Measurements from ENCODE around the gene BRINP2. TPM values are rescaled to one million over a fixed set of nuclear protein-coding genes. Genes with fewer than 3 reads are reported as not detected.
A peak's percentile ranks its signal among the peaks of the same experiment; 100 is the strongest.

BRINP2 gene
- polyA plus RNA-seq, 1 donor (not counting 4 experiments of a cell fraction or from before 2014, with no cell fraction given): not detected

- no peaks in the 10 kb centered on the region for H3K9me1 ChIP-seq (ENCODE audit: control insufficient read depth, extremely low read depth, insufficient read depth, low read length)
- no peaks in the 10 kb centered on the region for H3K36me3 ChIP-seq (ENCODE audit: control insufficient read depth in 2 of 2, extremely low read depth in 1 of 2, insufficient read depth in 2 of 2, low read length in 2 of 2)
- H3K9me3 ChIP-seq (ENCODE audit: control insufficient read depth, low read depth, low read length): no peaks in the 10 kb centered on the region
- H3K4me2 ChIP-seq (ENCODE audit: control insufficient read depth, extremely low read depth, insufficient read depth, low read depth, low read length): peak overlapping the region; percentile 68
- no peaks in the 10 kb centered on the region for H3K27me3 ChIP-seq (ENCODE audit: control insufficient read depth, extremely low read depth, insufficient read depth, low read length)
- H3K4me3 ChIP-seq (ENCODE audit: control insufficient read depth in 2 of 3, extremely low read depth in 1 of 3, insufficient read depth in 2 of 3, low read depth in 1 of 3, low read length in 3 of 3): peak overlapping the region in 1 of 3 experiments; percentile 31
- FAIRE-seq (peak; percentile 89), DNase-seq (ENCODE audit: low read depth, low spot score) (peak; percentile 93)
- TF ChIP-seq EZH2 (IDR thresholded peaks at IDR 0.05; ENCODE audit: low read length) (no peak), CTCF (optimal IDR thresholded peaks at IDR 0.05 in 1 of 3, IDR thresholded peaks at IDR 0.05 in 1 of 3, conservative IDR thresholded peaks at IDR 0.05 in 1 of 3; ENCODE audit: extremely low read depth in 1 of 3, insufficient read depth in 2 of 3, low read length in 3 of 3) (peak; percentile 67 to 70 (median 69))
- H3K79me2 ChIP-seq (ENCODE audit: control insufficient read depth, insufficient read depth, low read length): no peaks in the 10 kb centered on the region
- dilution Hi-C loops (cut with MboI; ENCODE audit: extremely low pct_ligation_motif_present, low sequenced_read_pairs): loop anchor here (25.0 kb wide), 1 partner anchor 681 kb away; no protein-coding TSS in a partner anchor
- peak overlapping the region; percentile 75 for H3K27ac ChIP-seq (ENCODE audit: control insufficient read depth, insufficient read depth, low read length)
- H3K9ac ChIP-seq (ENCODE audit: control insufficient read depth, extremely low read depth, insufficient read depth, low read length): no peak overlapping the region
- no peaks in the 10 kb centered on the region for H4K20me1 ChIP-seq (ENCODE audit: control insufficient read depth, extremely low read depth, insufficient read depth, low read length)
- peaks cover 23% of the 10 kb centered on the region for H3K4me1 ChIP-seq (ENCODE audit: control insufficient read depth, extremely low read depth, insufficient read depth, low read length)
- H2AFZ ChIP-seq (ENCODE audit: control insufficient read depth, low read length): no peak overlapping the region
Observed at GRCh38 chr1:177256153-177257075, 85.7 kb downstream of the BRINP2 start.

GRCh38 chr1:177257128-177257527 lies 86.4 kb downstream of the BRINP2 start:
- Histone ChIP-seq H3K4me2 (ENCODE audit: control insufficient read depth, extremely low read depth, insufficient read depth, low read depth, low read length) (no peak overlapping the region), H2AFZ (ENCODE audit: control insufficient read depth, low read length) (no peak overlapping the region), H3K9me3 (ENCODE audit: control insufficient read depth, low read depth, low read length) (no peaks in the 10 kb centered on the region), H3K79me2 (ENCODE audit: control insufficient read depth, insufficient read depth, low read length) (no peaks in the 10 kb centered on the region), H3K9me1 (ENCODE audit: control insufficient read depth, extremely low read depth, insufficient read depth, low read length) (no peaks in the 10 kb centered on the region), H3K27me3 (ENCODE audit: control insufficient read depth, extremely low read depth, insufficient read depth, low read length) (no peaks in the 10 kb centered on the region), H3K9ac (ENCODE audit: control insufficient read depth, extremely low read depth, insufficient read depth, low read length) (no peak overlapping the region), H3K36me3 (ENCODE audit: control insufficient read depth in 2 of 2, extremely low read depth in 1 of 2, insufficient read depth in 2 of 2, low read length in 2 of 2) (no peaks in the 10 kb centered on the region), H3K4me3 (ENCODE audit: control insufficient read depth in 2 of 3, extremely low read depth in 1 of 3, insufficient read depth in 2 of 3, low read depth in 1 of 3, low read length in 3 of 3) (no peak overlapping the region), H4K20me1 (ENCODE audit: control insufficient read depth, extremely low read depth, insufficient read depth, low read length) (no peaks in the 10 kb centered on the region), H3K4me1 (ENCODE audit: control insufficient read depth, extremely low read depth, insufficient read depth, low read length) (peaks cover 23% of the 10 kb centered on the region), H3K27ac (ENCODE audit: control insufficient read depth, insufficient read depth, low read length) (no peak overlapping the region)
- DNase-seq (ENCODE audit: low read depth, low spot score): no peak
- FAIRE-seq: no peak
- dilution Hi-C loops (cut with MboI; ENCODE audit: extremely low pct_ligation_motif_present, low sequenced_read_pairs): loop anchor here (25.0 kb wide), 1 partner anchor 680 kb away; no protein-coding TSS in a partner anchor
- TF ChIP-seq CTCF (optimal IDR thresholded peaks at IDR 0.05 in 1 of 3, IDR thresholded peaks at IDR 0.05 in 1 of 3, conservative IDR thresholded peaks at IDR 0.05 in 1 of 3; ENCODE audit: extremely low read depth in 1 of 3, insufficient read depth in 2 of 3, low read length in 3 of 3): no peak
- TF ChIP-seq EZH2 (IDR thresholded peaks at IDR 0.05; ENCODE audit: low read length): no peak

Data from keratinocyte (primary cell).